ENCODE measurements around the gene C3orf20.

DNA sequence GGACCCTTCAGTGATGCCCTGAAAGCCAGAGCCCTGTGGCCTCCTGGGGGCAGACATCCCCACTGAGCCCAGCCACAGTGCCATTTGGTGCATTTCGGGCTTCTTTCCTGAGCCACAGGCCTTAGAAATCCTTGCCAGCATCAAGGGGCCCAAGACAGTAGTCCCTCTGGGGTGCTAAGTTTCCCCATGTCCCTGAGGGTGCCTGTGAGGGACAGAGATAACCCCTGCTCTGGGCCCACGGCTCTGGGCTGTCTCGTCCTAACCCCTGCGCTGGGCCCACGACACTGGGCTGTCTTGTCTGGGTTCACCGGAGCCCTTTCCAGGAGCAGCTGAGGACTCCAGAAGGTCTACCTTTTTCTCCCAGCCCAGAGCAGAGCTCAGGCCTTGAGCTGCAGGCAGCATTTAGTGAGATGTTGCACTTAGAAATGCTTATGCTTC is 98.8 kb downstream of the C3orf20 start:
- TF ChIP-seq, protein P1, sequence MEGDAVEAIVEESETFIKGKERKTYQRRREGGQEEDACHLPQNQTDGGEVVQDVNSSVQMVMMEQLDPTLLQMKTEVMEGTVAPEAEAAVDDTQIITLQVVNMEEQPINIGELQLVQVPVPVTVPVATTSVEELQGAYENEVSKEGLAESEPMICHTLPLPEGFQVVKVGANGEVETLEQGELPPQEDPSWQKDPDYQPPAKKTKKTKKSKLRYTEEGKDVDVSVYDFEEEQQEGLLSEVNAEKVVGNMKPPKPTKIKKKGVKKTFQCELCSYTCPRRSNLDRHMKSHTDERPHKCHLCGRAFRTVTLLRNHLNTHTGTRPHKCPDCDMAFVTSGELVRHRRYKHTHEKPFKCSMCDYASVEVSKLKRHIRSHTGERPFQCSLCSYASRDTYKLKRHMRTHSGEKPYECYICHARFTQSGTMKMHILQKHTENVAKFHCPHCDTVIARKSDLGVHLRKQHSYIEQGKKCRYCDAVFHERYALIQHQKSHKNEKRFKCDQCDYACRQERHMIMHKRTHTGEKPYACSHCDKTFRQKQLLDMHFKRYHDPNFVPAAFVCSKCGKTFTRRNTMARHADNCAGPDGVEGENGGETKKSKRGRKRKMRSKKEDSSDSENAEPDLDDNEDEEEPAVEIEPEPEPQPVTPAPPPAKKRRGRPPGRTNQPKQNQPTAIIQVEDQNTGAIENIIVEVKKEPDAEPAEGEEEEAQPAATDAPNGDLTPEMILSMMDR (IDR thresholded peaks at IDR 0.05), result no peak
- TF ChIP-seq POLR2A (IDR thresholded peaks at IDR 0.05) (no peak), POLR2AphosphoS5 (IDR thresholded peaks at IDR 0.05) (no peak)
